ENCODE results near the gene TSPAN2. TPM values are rescaled to one million over a fixed set of nuclear protein-coding genes. Genes with fewer than 3 reads are reported as not detected.
A peak's percentile ranks its signal among the peaks of the same experiment; 100 is the strongest.

The TSPAN2 gene
- total RNA-seq: under 1 TPM; 0.86 to 0.91 TPM

- peak; percentile 41 for DNase-seq
- Mint-ChIP-seq H3K9me3 (no peaks in the 10 kb centered on the region), H3K36me3 (ENCODE audit: low read depth) (no peaks in the 10 kb centered on the region), H3K27me3 (ENCODE audit: low read depth) (no peaks in the 10 kb centered on the region), H3K27ac (no peak within 1 kb of the TSS), H3K4me3 (peak within 1 kb of the TSS; percentile 70), H3K4me1 (ENCODE audit: low read depth) (peaks cover 38% of the 10 kb centered on the region)
- CTCF ChIA-PET: interaction anchor here (0.9 to 1.9 kb wide), 2 partner anchors 12 to 37 kb away, joined by 3 to 7 read pairs; no protein-coding TSS in a partner anchor
- intact Hi-C loops (cut with micrococcal nuclease): loop anchor here (2.0 to 10.0 kb wide), 4 partner anchors 19 to 1155 kb away; no protein-coding TSS in a partner anchor
These were observed at the start of gene TSPAN2 for GRCh38 chr1:115089420-115090185. Gene TSPAN2 (minus strand): TSS chr1:115089503. CDS start chr1:115089432, 71 bp downstream.

- CTCF ChIA-PET: interaction anchor here (0.6 to 4.8 kb wide), 14 partner anchors 12 to 669 kb away, joined by 3 to 59 read pairs (median 4); no protein-coding TSS in a partner anchor
- intact Hi-C loops (cut with micrococcal nuclease): loop anchor here (1.0 to 5.0 kb wide), 4 partner anchors 138 to 568 kb away; no protein-coding TSS in a partner anchor
- no peaks in the 10 kb centered on the region for H3K9me3 Mint-ChIP-seq
- no peaks in the 10 kb centered on the region for H3K36me3 Mint-ChIP-seq (ENCODE audit: low read depth)
- H3K4me3 Mint-ChIP-seq: peak overlapping the region; percentile 3
- peaks cover 3% of the 10 kb centered on the region for H3K4me1 Mint-ChIP-seq (ENCODE audit: low read depth)
- DNase-seq: peak; percentile 72
- peaks cover 21% of the 10 kb centered on the region for H3K27me3 Mint-ChIP-seq (ENCODE audit: low read depth)
- no peak overlapping the region for H3K27ac Mint-ChIP-seq
These were observed 49.7 kb upstream of the TSPAN2 start for GRCh38 chr1:115138973-115139372.

- Mint-ChIP-seq H3K9me3 (no peaks in the 10 kb centered on the region), H3K27me3 (ENCODE audit: low read depth) (peaks cover 20% of the 10 kb centered on the region)
- intact Hi-C loops (cut with micrococcal nuclease): loop anchor here (5.0 kb wide), 2 partner anchors 139 to 569 kb away; no protein-coding TSS in a partner anchor
These were observed 49.0 kb upstream of the TSPAN2 start for GRCh38 chr1:115138271-115138670.

GRCh38 chr1:115137191-115137590 lies 47.9 kb upstream of the TSPAN2 start:
- Mint-ChIP-seq H3K4me3 (no peak overlapping the region), H3K36me3 (ENCODE audit: low read depth) (no peaks in the 10 kb centered on the region), H3K27ac (no peak overlapping the region), H3K9me3 (no peaks in the 10 kb centered on the region), H3K27me3 (ENCODE audit: low read depth) (peaks cover 15% of the 10 kb centered on the region), H3K4me1 (ENCODE audit: low read depth) (peaks cover 3% of the 10 kb centered on the region)
- CTCF ChIA-PET: interaction anchor here (0.7 to 4.8 kb wide), 9 partner anchors 10 to 570 kb away, joined by 3 to 59 read pairs (median 5); no protein-coding TSS in a partner anchor
- intact Hi-C loops (cut with micrococcal nuclease): loop anchor here (5.0 kb wide), 2 partner anchors 140 to 570 kb away; no protein-coding TSS in a partner anchor
- DNase-seq: no peak

More at GRCh38 chr1:115138271-115138670, 49.0 kb upstream of the TSPAN2 start:
- H3K36me3 Mint-ChIP-seq (ENCODE audit: low read depth): no peaks in the 10 kb centered on the region
- peaks cover 3% of the 10 kb centered on the region for H3K4me1 Mint-ChIP-seq (ENCODE audit: low read depth)
- no peak for DNase-seq
- H3K4me3 Mint-ChIP-seq: no peak overlapping the region
- H3K27ac Mint-ChIP-seq: no peak overlapping the region
- CTCF ChIA-PET: interaction anchor here (0.6 to 4.8 kb wide), 10 partner anchors 26 to 569 kb away, joined by 3 to 59 read pairs (median 4); no protein-coding TSS in a partner anchor

GRCh38 chr1:115136706-115137105 lies 47.4 kb upstream of the TSPAN2 start:
- H3K27me3 Mint-ChIP-seq (ENCODE audit: low read depth): peaks cover 15% of the 10 kb centered on the region
- peaks cover 3% of the 10 kb centered on the region for H3K4me1 Mint-ChIP-seq (ENCODE audit: low read depth)
- no peak overlapping the region for H3K27ac Mint-ChIP-seq
- DNase-seq: no peak
- intact Hi-C loops (cut with micrococcal nuclease): loop anchor here (5.0 kb wide), 2 partner anchors 141 to 571 kb away; no protein-coding TSS in a partner anchor
- CTCF ChIA-PET: interaction anchor here (0.6 to 4.8 kb wide), 9 partner anchors 8 to 570 kb away, joined by 3 to 59 read pairs (median 5); no protein-coding TSS in a partner anchor
- no peaks in the 10 kb centered on the region for H3K9me3 Mint-ChIP-seq
- H3K36me3 Mint-ChIP-seq (ENCODE audit: low read depth): no peaks in the 10 kb centered on the region
- no peak overlapping the region for H3K4me3 Mint-ChIP-seq

- Mint-ChIP-seq H3K9me3 (no peaks in the 10 kb centered on the region), H3K27ac (no peak overlapping the region), H3K4me3 (no peak overlapping the region), H3K4me1 (ENCODE audit: low read depth) (peaks cover 3% of the 10 kb centered on the region), H3K36me3 (ENCODE audit: low read depth) (no peaks in the 10 kb centered on the region), H3K27me3 (ENCODE audit: low read depth) (peaks cover 15% of the 10 kb centered on the region)
- CTCF ChIA-PET: interaction anchor here (0.6 to 4.8 kb wide), 7 partner anchors 9 to 571 kb away, joined by 3 to 59 read pairs (median 4); no protein-coding TSS in a partner anchor
- intact Hi-C loops (cut with micrococcal nuclease): loop anchor here (5.0 kb wide), 2 partner anchors 141 to 571 kb away; no protein-coding TSS in a partner anchor
- DNase-seq: no peak
These were observed 46.8 kb upstream of the TSPAN2 start for GRCh38 chr1:115136106-115136505.

GRCh38 chr1:115135681-115136080 lies 46.4 kb upstream of the TSPAN2 start:
- Mint-ChIP-seq H3K36me3 (ENCODE audit: low read depth) (no peaks in the 10 kb centered on the region), H3K27ac (no peak overlapping the region), H3K4me1 (ENCODE audit: low read depth) (peaks cover 3% of the 10 kb centered on the region), H3K4me3 (no peak overlapping the region), H3K9me3 (no peaks in the 10 kb centered on the region), H3K27me3 (ENCODE audit: low read depth) (peaks cover 15% of the 10 kb centered on the region)
- intact Hi-C loops (cut with micrococcal nuclease): loop anchor here (5.0 kb wide), 2 partner anchors 142 to 572 kb away; no protein-coding TSS in a partner anchor
- no peak for DNase-seq
- CTCF ChIA-PET: interaction anchor here (1.0 to 4.8 kb wide), 5 partner anchors 9 to 571 kb away, joined by 3 to 59 read pairs (median 4); no protein-coding TSS in a partner anchor

- intact Hi-C loops (cut with micrococcal nuclease): loop anchor here (5.0 kb wide), 2 partner anchors 142 to 572 kb away; no protein-coding TSS in a partner anchor
- Mint-ChIP-seq H3K4me3 (no peak overlapping the region), H3K27me3 (ENCODE audit: low read depth) (peaks cover 13% of the 10 kb centered on the region), H3K9me3 (no peaks in the 10 kb centered on the region), H3K27ac (no peak overlapping the region), H3K36me3 (ENCODE audit: low read depth) (no peaks in the 10 kb centered on the region), H3K4me1 (ENCODE audit: low read depth) (peaks cover 3% of the 10 kb centered on the region)
- no peak for DNase-seq
- CTCF ChIA-PET: no interaction called here
These were observed 45.7 kb upstream of the TSPAN2 start for GRCh38 chr1:115134850-115135480.

GRCh38 chr1:115134231-115134630 lies 44.9 kb upstream of the TSPAN2 start:
- H3K4me3 Mint-ChIP-seq: no peak overlapping the region
- H3K27ac Mint-ChIP-seq: no peak overlapping the region
- DNase-seq: no peak
- intact Hi-C loops (cut with micrococcal nuclease): no loop called here
- H3K36me3 Mint-ChIP-seq (ENCODE audit: low read depth): no peaks in the 10 kb centered on the region
- peaks cover 3% of the 10 kb centered on the region for H3K4me1 Mint-ChIP-seq (ENCODE audit: low read depth)
- H3K9me3 Mint-ChIP-seq: no peaks in the 10 kb centered on the region
- peaks cover 12% of the 10 kb centered on the region for H3K27me3 Mint-ChIP-seq (ENCODE audit: low read depth)
- CTCF ChIA-PET: no interaction called here

- intact Hi-C loops (cut with micrococcal nuclease): no loop called here
- no peak overlapping the region for H3K27ac Mint-ChIP-seq
- DNase-seq: no peak
- no peaks in the 10 kb centered on the region for H3K36me3 Mint-ChIP-seq (ENCODE audit: low read depth)
- H3K4me1 Mint-ChIP-seq (ENCODE audit: low read depth): no peaks in the 10 kb centered on the region
- CTCF ChIA-PET: no interaction called here
- H3K9me3 Mint-ChIP-seq: no peaks in the 10 kb centered on the region
- peaks cover 4% of the 10 kb centered on the region for H3K27me3 Mint-ChIP-seq (ENCODE audit: low read depth)
- H3K4me3 Mint-ChIP-seq: no peak overlapping the region
These were observed 44.1 kb upstream of the TSPAN2 start for GRCh38 chr1:115133440-115133839.

GRCh38 chr1:115130786-115131185 lies 41.5 kb upstream of the TSPAN2 start:
- H3K4me3 Mint-ChIP-seq: no peak overlapping the region
- H3K27ac Mint-ChIP-seq: no peak overlapping the region
- H3K27me3 Mint-ChIP-seq (ENCODE audit: low read depth): peaks cover 3% of the 10 kb centered on the region
- CTCF ChIA-PET: no interaction called here
- DNase-seq: no peak
- H3K4me1 Mint-ChIP-seq (ENCODE audit: low read depth): no peaks in the 10 kb centered on the region
- H3K36me3 Mint-ChIP-seq (ENCODE audit: low read depth): no peaks in the 10 kb centered on the region
- intact Hi-C loops (cut with micrococcal nuclease): no loop called here
- H3K9me3 Mint-ChIP-seq: no peaks in the 10 kb centered on the region

GRCh38 chr1:115129071-115129640 lies 39.9 kb upstream of the TSPAN2 start:
- Mint-ChIP-seq H3K27me3 (ENCODE audit: low read depth) (peaks cover 7% of the 10 kb centered on the region), H3K27ac (no peak overlapping the region), H3K36me3 (ENCODE audit: low read depth) (no peaks in the 10 kb centered on the region), H3K4me1 (ENCODE audit: low read depth) (no peaks in the 10 kb centered on the region), H3K9me3 (peaks cover 6% of the 10 kb centered on the region), H3K4me3 (no peak overlapping the region)
- intact Hi-C loops (cut with micrococcal nuclease): no loop called here
- no peak for DNase-seq
- CTCF ChIA-PET: no interaction called here
